HAP-1 (cell line): ENCODE results near the gene BEST1.

Experiments used
- DNase-seq, 2 experiments: peaks; one replicate each; pipeline ENCODE4 v3.0.0-alpha.2; 2016 to 2020; ENCODE audit warnings: low spot score in 2 of 2
- H3K27me3 ChIP-seq: fragments of 250-450 bp; sonication (Bioruptor Pico); 2 replicates; pipeline ENCODE4 v1.5.1; 2020; ENCODE audit warnings: low read depth, mild to moderate bottlenecking, moderate library complexity
- H3K36me3 ChIP-seq: fragments of 250-450 bp; sonication (Bioruptor Pico); replicated peaks from 2 replicates; pipeline ENCODE4 v1.5.1; 2020; ENCODE audit warnings: mild to moderate bottlenecking
- H3K4me1 ChIP-seq: fragments of 250-450 bp; sonication (Bioruptor Pico); 2 replicates; pipeline ENCODE4 v1.5.1; 2020; ENCODE audit warnings: mild to moderate bottlenecking
- H3K4me3 ChIP-seq: fragments of 250-450 bp; sonication (Bioruptor Pico); 2 replicates; pipeline ENCODE4 v1.5.1; 2020; ENCODE audit warnings: mild to moderate bottlenecking, moderate library complexity
- H3K9me3 ChIP-seq: fragments of 250-450 bp; sonication (Bioruptor Pico); 2 replicates; pipeline ENCODE4 v1.5.1; 2020; ENCODE audit warnings: mild to moderate bottlenecking, moderate library complexity
- in situ Hi-C: fragments of 300-500 bp; cut with MboI; formaldehyde crosslinking; loops from 3 replicates; pipeline ENCODE4 v1.14.3; 2020; ENCODE audit warnings: low sequenced_read_pairs, inconsistent platforms, mixed read lengths

The BEST1 gene

GRCh38 chr11:62008193-62008592 lies 58.0 kb downstream of the BEST1 start:
- in situ Hi-C loops: no loop called here

GRCh38 chr11:62010935-62011528 lies 60.9 kb downstream of the BEST1 start:
- H3K27me3 ChIP-seq: no peaks in the 10 kb centered on the region
- DNase-seq: no peak
- H3K4me1 ChIP-seq: no peaks in the 10 kb centered on the region
- H3K4me3 ChIP-seq: no peak overlapping the region
- no peaks in the 10 kb centered on the region for H3K9me3 ChIP-seq
- H3K36me3 ChIP-seq: no peaks in the 10 kb centered on the region
- in situ Hi-C loops: no loop called here

More at GRCh38 chr11:62008193-62008592, 58.0 kb downstream of the BEST1 start:
- Histone ChIP-seq H3K36me3 (no peaks in the 10 kb centered on the region), H3K9me3 (no peaks in the 10 kb centered on the region), H3K4me3 (no peak overlapping the region), H3K4me1 (no peaks in the 10 kb centered on the region), H3K27me3 (no peaks in the 10 kb centered on the region)
- no peak for DNase-seq

- no peaks in the 10 kb centered on the region for H3K4me1 ChIP-seq
- no peaks in the 10 kb centered on the region for H3K27me3 ChIP-seq
- DNase-seq: no peak
- H3K9me3 ChIP-seq: no peaks in the 10 kb centered on the region
- no peaks in the 10 kb centered on the region for H3K36me3 ChIP-seq
- H3K4me3 ChIP-seq: no peak overlapping the region
- in situ Hi-C loops: no loop called here
These were observed 61.7 kb downstream of the BEST1 start for GRCh38 chr11:62011881-62012280.

DNA sequence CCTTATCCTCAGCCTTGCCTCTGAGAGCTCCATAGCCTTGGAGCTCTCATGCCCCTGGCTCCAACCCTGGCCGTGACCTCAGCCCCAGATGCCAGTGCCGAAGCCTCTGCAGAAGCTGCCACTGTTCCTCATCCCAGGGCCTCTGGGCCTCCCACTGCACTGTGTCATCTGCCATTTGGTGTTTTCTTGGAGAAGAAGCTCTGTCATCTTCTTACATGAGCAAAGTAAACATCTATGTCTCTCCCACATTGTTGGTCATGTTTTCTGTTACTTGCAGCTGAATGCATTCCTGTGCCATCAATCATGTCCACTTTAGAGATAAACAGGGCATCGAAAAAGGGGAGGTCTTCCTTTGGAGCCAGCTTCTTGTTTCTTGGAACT lies 62.3 kb downstream of the BEST1 start:
- Histone ChIP-seq H3K36me3 (no peaks in the 10 kb centered on the region), H3K4me3 (no peak overlapping the region), H3K9me3 (no peaks in the 10 kb centered on the region), H3K4me1 (no peaks in the 10 kb centered on the region), H3K27me3 (no peaks in the 10 kb centered on the region)
- in situ Hi-C loops: no loop called here
- no peak for DNase-seq

- Histone ChIP-seq H3K27me3 (no peaks in the 10 kb centered on the region), H3K4me1 (no peaks in the 10 kb centered on the region), H3K36me3 (no peaks in the 10 kb centered on the region), H3K9me3 (no peaks in the 10 kb centered on the region), H3K4me3 (no peak overlapping the region)
- no peak for DNase-seq
- in situ Hi-C loops: no loop called here
These were observed 62.8 kb downstream of the BEST1 start for GRCh38 chr11:62012832-62013461.
